ENCODE data around the gene KRTAP3-3.

DNA sequence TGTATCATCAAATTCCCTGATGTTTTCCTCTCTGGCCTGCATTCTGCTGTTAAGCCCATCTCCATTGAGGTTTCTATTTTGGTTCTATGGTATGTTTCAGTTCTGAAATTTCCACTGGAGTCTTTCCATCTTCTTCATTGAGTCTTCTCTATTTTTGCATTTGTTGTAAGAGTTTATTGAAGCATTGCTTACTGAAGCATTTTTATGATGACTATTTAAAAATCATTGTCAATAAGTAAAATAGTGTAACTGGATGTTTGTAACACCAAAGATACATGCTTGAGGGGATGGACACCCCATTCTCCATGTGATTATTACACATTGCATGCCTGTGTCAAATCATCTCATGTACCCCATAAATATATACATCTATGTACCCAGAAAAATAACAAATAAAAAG lies 18.4 kb downstream of the KRTAP3-3 start:
- TF ChIP-seq, protein P1, sequence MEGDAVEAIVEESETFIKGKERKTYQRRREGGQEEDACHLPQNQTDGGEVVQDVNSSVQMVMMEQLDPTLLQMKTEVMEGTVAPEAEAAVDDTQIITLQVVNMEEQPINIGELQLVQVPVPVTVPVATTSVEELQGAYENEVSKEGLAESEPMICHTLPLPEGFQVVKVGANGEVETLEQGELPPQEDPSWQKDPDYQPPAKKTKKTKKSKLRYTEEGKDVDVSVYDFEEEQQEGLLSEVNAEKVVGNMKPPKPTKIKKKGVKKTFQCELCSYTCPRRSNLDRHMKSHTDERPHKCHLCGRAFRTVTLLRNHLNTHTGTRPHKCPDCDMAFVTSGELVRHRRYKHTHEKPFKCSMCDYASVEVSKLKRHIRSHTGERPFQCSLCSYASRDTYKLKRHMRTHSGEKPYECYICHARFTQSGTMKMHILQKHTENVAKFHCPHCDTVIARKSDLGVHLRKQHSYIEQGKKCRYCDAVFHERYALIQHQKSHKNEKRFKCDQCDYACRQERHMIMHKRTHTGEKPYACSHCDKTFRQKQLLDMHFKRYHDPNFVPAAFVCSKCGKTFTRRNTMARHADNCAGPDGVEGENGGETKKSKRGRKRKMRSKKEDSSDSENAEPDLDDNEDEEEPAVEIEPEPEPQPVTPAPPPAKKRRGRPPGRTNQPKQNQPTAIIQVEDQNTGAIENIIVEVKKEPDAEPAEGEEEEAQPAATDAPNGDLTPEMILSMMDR (IDR thresholded peaks at IDR 0.05; ENCODE audit: control extremely low read depth in 1 of 3, insufficient read depth in 1 of 3, low read depth in 1 of 3, low read length in 3 of 3), result no peak
- no peak for TF ChIP-seq POLR2A (IDR thresholded peaks at IDR 0.05; ENCODE audit: control extremely low read depth in 1 of 2, low read depth in 2 of 2, low read length in 2 of 2)
- no peak for TF ChIP-seq RFX5 (IDR thresholded peaks at IDR 0.05; ENCODE audit: borderline replicate concordance, low read depth, low read length)
- TF ChIP-seq, protein P2, sequence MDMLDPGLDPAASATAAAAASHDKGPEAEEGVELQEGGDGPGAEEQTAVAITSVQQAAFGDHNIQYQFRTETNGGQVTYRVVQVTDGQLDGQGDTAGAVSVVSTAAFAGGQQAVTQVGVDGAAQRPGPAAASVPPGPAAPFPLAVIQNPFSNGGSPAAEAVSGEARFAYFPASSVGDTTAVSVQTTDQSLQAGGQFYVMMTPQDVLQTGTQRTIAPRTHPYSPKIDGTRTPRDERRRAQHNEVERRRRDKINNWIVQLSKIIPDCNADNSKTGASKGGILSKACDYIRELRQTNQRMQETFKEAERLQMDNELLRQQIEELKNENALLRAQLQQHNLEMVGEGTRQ (IDR thresholded peaks at IDR 0.05; ENCODE audit: low read length), result no peak
